Breast epithelium (tissue), 4 donors: ENCODE data around the gene POFUT2. TPM values are rescaled to one million over a fixed set of nuclear protein-coding genes. Genes with fewer than 3 reads are reported as not detected.

ENCODE experiments used
- DNase-seq, 2 donors: peaks; one replicate each; pipeline ENCODE4 v3.0.0-alpha.2; 2019; ENCODE audit warnings: low spot score in 2 of 2
- H3K27ac ChIP-seq, 2 donors: fragments of 200-600 bp; sonication (generic) in 1 of 2; one replicate each; pipeline ENCODE4 v1.5.1; 2016 to 2019; ENCODE audit warnings: mild to moderate bottlenecking in 1 of 2
- H3K27me3 ChIP-seq, 2 donors: fragments of 200-600 bp; sonication (generic) in 1 of 2; one replicate each; pipeline versions ENCODE4 v1.5.1 to v1.6.0; 2017 to 2019; ENCODE audit warnings: control low read depth in 1 of 2, mild to moderate bottlenecking in 1 of 2
- H3K36me3 ChIP-seq: fragments of 200-600 bp; one replicate; pipeline ENCODE4 v1.5.1; 2019
- H3K4me1 ChIP-seq, 2 donors: fragments of 200-600 bp; sonication (generic); one replicate each; pipeline ENCODE4 v1.5.1; 2016 to 2019; ENCODE audit warnings: control low read depth in 1 of 2
- H3K4me3 ChIP-seq, 3 donors: fragments of 200-600 bp; sonication (generic); 1 replicate in 2 of 3; 2 replicates in 1 of 3; pipeline ENCODE4 v1.5.1; 2016 to 2019; ENCODE audit warnings: mild to moderate bottlenecking in 3 of 3, moderate library complexity in 2 of 3
- H3K9me3 ChIP-seq, 2 donors: fragments of 200-600 bp; sonication (generic) in 1 of 2; one replicate each; pipeline ENCODE4 v1.5.1; 2016 to 2019; ENCODE audit warnings: control low read depth in 1 of 2
- POLR2A ChIP-seq: fragments of 450-650 bp; IDR thresholded peaks from one replicate; pipeline ENCODE4 v1.6.1; 2016; ENCODE audit warnings: antibody characterized with exemption, mild to moderate bottlenecking, moderate library complexity
- POLR2AphosphoS5 ChIP-seq, 3 donors: sonication (generic); formaldehyde crosslinking; IDR thresholded peaks; one replicate each; pipeline ENCODE4 v1.6.1; 2017; ENCODE audit warnings: antibody characterized with exemption in 3 of 3
- intact Hi-C: fragments of 100-400 bp; cut with DNase I; formaldehyde crosslinking; loops from one replicate; pipeline ENCODE4 v1.15.1; 2023; ENCODE audit warnings: low total_unique reads
- total RNA-seq, 3 donors: library from RNA; depleted of rRNA; stranded (reverse); fragments of >200 nt; gene quantifications; one replicate each; pipeline ENCODE4 v1.1.0, GENCODE V29; 2016
- TF ChIP-seq, protein P1 (sequence below), 3 donors: fragments of 450-650 bp; IDR thresholded peaks; one replicate each; pipeline ENCODE4 v1.5.1; 2016 to 2017; ENCODE audit warnings: antibody characterized with exemption in 3 of 3, mild to moderate bottlenecking in 3 of 3, moderate library complexity in 3 of 3

Gene POFUT2
- total RNA-seq, 3 donors from 2014 or later = 20.0 to 22.9 (median 22.1) TPM

DNA sequence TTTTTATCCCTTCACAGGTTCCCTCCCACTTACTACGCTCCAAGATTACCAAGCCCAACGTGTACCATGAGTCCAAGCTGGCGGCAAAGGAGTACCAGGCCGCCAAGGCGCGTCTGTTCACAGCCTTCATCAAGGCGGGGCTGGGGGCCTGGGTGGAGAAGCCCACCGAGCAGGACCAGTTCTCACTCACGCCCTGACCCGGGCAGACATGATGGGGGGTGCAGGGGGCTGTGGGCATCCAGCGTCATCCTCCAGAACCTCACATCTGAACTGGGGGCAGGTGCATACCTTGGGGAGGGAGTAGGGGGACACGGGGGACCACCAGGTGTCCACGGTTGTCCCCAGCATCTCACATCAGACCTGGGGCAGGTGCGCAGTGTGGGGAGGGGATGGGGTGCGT lies 65.7 kb downstream of the POFUT2 start:
- DNase-seq = no peak
- peaks cover 0 to 6% of the 10 kb centered on the region in 2 donors for H3K9me3 ChIP-seq
- TF ChIP-seq, protein P1, sequence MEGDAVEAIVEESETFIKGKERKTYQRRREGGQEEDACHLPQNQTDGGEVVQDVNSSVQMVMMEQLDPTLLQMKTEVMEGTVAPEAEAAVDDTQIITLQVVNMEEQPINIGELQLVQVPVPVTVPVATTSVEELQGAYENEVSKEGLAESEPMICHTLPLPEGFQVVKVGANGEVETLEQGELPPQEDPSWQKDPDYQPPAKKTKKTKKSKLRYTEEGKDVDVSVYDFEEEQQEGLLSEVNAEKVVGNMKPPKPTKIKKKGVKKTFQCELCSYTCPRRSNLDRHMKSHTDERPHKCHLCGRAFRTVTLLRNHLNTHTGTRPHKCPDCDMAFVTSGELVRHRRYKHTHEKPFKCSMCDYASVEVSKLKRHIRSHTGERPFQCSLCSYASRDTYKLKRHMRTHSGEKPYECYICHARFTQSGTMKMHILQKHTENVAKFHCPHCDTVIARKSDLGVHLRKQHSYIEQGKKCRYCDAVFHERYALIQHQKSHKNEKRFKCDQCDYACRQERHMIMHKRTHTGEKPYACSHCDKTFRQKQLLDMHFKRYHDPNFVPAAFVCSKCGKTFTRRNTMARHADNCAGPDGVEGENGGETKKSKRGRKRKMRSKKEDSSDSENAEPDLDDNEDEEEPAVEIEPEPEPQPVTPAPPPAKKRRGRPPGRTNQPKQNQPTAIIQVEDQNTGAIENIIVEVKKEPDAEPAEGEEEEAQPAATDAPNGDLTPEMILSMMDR (IDR thresholded peaks at IDR 0.05) = no peak
- TF ChIP-seq POLR2AphosphoS5 (IDR thresholded peaks at IDR 0.05) = no peak
- TF ChIP-seq POLR2A = no peak
- H3K4me1 ChIP-seq = no peaks in the 10 kb centered on the region
- intact Hi-C loops = no loop called here
- H3K36me3 ChIP-seq = no peaks in the 10 kb centered on the region
- no peaks in the 10 kb centered on the region for H3K27me3 ChIP-seq
- H3K27ac ChIP-seq = no peak overlapping the region
- H3K4me3 ChIP-seq = no peak overlapping the region

DNA sequence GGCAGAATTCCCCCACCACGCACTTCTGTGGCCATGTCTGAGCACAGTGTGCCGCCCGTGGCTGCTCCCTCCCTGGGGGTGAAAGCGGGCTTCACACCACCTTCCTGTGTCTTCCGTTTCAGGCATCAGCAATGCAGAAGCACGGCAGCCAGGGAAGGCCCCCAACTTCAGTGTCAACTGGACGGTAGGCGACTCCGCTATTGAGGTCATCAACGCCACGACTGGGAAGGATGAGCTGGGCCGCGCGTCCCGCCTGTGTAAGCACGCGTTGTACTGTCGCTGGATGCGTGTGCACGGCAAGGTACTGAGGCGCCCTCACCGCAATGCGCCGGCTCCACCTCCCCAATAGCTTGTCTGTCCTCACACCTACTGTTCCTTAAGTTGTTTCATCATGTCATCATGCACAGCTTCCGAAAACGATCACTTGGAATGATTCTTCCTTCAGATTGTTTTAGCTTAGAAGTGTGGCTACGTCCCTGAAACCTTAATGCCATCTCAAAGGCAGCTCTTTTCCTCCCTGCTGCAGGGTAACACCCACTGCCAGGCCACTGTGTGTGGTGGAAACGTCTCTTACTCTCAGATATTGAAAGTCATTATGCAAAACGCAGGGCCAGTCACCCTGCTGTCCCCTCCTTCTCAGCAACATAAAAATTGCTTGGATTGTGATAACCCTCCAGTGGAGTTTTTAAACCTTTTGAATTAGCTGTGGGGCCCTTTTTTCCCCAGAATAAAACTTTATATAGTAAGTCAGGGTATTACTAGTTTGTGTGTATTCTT lies 66.8 kb downstream of the POFUT2 start:
- TF ChIP-seq POLR2AphosphoS5 (IDR thresholded peaks at IDR 0.05) (no peak), POLR2A (no peak)
- TF ChIP-seq, protein P1 (IDR thresholded peaks at IDR 0.05) = no peak
- peak overlapping the region; percentile 55 to 87 for H3K27ac ChIP-seq
- H3K9me3 ChIP-seq = peaks cover 0 to 8% of the 10 kb centered on the region in 2 donors
- no peaks in the 10 kb centered on the region for H3K4me1 ChIP-seq
- no peak overlapping the region for H3K4me3 ChIP-seq
- DNase-seq = no peak
- no peaks in the 10 kb centered on the region for H3K36me3 ChIP-seq
- H3K27me3 ChIP-seq = no peaks in the 10 kb centered on the region
- intact Hi-C loops = no loop called here

DNA sequence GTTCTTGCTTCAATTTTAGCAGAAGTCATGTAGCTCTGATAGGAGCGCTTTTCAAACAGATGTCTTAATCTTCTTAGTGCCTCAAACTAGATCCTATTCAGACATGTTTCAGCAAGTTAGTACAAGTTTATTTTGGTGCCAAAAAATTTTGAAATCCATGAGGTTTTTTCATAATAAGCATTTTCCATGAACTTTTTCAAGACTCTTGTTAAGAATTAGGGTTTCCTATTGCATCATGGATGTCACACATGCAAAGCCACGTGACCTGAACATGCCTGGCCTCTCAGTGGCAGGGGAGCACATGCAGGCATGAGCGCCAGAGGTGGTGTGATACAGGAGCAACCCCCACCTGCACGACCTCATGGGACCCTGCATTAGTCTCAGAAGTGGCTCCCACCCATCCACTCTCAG lies 67.6 kb downstream of the POFUT2 start:
- H3K4me3 ChIP-seq = no peak overlapping the region
- TF ChIP-seq POLR2AphosphoS5 (IDR thresholded peaks at IDR 0.05) = peak in 2 of 3 donors; percentile 31 to 37
- TF ChIP-seq, protein P1 (IDR thresholded peaks at IDR 0.05) = no peak
- DNase-seq = peak in 1 of 2 donors; percentile 75
- no peaks in the 10 kb centered on the region for H3K27me3 ChIP-seq
- intact Hi-C loops = no loop called here
- peaks cover 0 to 8% of the 10 kb centered on the region in 2 donors for H3K9me3 ChIP-seq
- no peaks in the 10 kb centered on the region for H3K36me3 ChIP-seq
- H3K27ac ChIP-seq = peak overlapping the region; percentile 67 to 87
- no peaks in the 10 kb centered on the region for H3K4me1 ChIP-seq

DNA sequence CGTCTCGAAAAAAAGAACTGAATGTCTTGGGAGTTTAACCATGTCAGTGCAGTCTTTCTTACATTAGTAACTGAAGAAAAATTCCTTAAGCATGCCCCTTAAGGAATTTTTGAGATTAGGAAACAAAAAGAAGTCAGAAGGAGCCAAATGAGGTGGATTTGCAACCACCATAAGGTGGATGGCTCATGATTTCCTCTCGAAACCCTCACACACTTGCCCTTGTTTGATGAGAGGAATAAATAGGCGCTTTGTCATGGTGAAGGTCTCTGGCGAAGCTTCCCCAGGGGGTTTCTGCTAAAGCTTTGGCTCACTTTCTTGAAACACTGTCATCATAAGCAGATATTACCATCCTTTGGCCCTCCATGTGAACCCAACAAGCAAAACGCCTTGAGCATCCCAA lies 68.2 kb downstream of the POFUT2 start:
- Histone ChIP-seq H3K9me3 (peaks cover 0 to 8% of the 10 kb centered on the region in 2 donors), H3K27ac (peak overlapping the region; percentile 67 to 73), H3K36me3 (no peaks in the 10 kb centered on the region), H3K4me3 (no peak overlapping the region), H3K4me1 (no peaks in the 10 kb centered on the region), H3K27me3 (no peaks in the 10 kb centered on the region)
- DNase-seq = no peak
- intact Hi-C loops = no loop called here
- TF ChIP-seq POLR2A (no peak), POLR2AphosphoS5 (IDR thresholded peaks at IDR 0.05) (no peak)
- TF ChIP-seq, protein P1 (IDR thresholded peaks at IDR 0.05) = no peak

DNA sequence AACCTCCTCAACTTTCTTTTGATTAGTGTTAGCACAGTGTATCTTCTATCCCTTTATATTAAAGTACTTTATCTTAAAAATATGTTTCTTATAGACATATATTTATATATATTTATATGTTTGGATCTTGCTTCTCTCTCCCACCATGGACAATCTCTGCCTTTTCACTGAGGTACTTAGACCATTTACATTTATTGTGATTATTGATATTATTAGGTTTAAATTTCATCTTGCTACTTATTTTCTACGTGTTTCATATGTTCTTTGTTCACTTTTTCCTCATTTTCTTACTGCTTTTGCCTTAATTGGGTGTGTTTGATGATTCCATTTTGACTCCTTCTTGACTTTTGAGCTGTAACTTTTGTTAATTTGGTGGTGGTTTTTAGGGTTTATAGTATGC lies 70.7 kb downstream of the POFUT2 start:
- TF ChIP-seq POLR2A = no peak
- no peak for TF ChIP-seq POLR2AphosphoS5 (IDR thresholded peaks at IDR 0.05)
- TF ChIP-seq, protein P1 (IDR thresholded peaks at IDR 0.05) = no peak
- H3K4me1 ChIP-seq = no peaks in the 10 kb centered on the region
- no peaks in the 10 kb centered on the region for H3K27me3 ChIP-seq
- intact Hi-C loops = no loop called here
- peaks cover 0 to 8% of the 10 kb centered on the region in 2 donors for H3K9me3 ChIP-seq
- no peak overlapping the region for H3K27ac ChIP-seq
- no peak for DNase-seq
- no peak overlapping the region for H3K4me3 ChIP-seq
- H3K36me3 ChIP-seq = no peaks in the 10 kb centered on the region
